KMS-11 (cell line): ENCODE results near the gene EMC1.

Experiments
- H2AFZ ChIP-seq: fragments of 200-600 bp; sonication (generic); 2 replicates; pipeline ENCODE4 v1.6.1; 2016; ENCODE audit warnings: antibody characterized with exemption, mixed run types, low read depth
- H3K27ac ChIP-seq: fragments of 200-600 bp; sonication (generic); 2 replicates; pipeline ENCODE4 v1.6.1; 2016; ENCODE audit warnings: mild to moderate bottlenecking, mixed run types
- H3K27me3 ChIP-seq: fragments of 200-600 bp; sonication (generic); 2 replicates; pipeline ENCODE4 v1.6.1; 2017; ENCODE audit warnings: mild to moderate bottlenecking, low read depth, mixed run types, moderate library complexity; ENCODE audit not compliant: insufficient read depth
- H3K36me3 ChIP-seq: fragments of 200-600 bp; sonication (generic); 2 replicates; pipeline ENCODE4 v1.6.1; 2017; ENCODE audit warnings: mild to moderate bottlenecking, mixed run types; ENCODE audit not compliant: insufficient read depth
- H3K4me1 ChIP-seq: fragments of 200-600 bp; sonication (generic); 2 replicates; pipeline ENCODE4 v1.6.1; 2016; ENCODE audit warnings: mild to moderate bottlenecking, low read depth, mixed run types; ENCODE audit not compliant: poor library complexity, severe bottlenecking
- H3K4me2 ChIP-seq: fragments of 200-600 bp; sonication (generic); 2 replicates; pipeline ENCODE4 v1.7.0; 2016; ENCODE audit warnings: mild to moderate bottlenecking, mixed run types
- H3K4me3 ChIP-seq: fragments of 200-600 bp; sonication (generic); IDR thresholded peaks from 2 replicates; pipeline ENCODE4 v1.6.1; 2017; ENCODE audit warnings: low read depth, low read length, mixed read lengths; ENCODE audit not compliant: insufficient read depth
- H3K79me2 ChIP-seq: fragments of 200-600 bp; sonication (generic); 2 replicates; pipeline ENCODE4 v1.6.1; 2016; ENCODE audit warnings: low read depth, mixed run types; ENCODE audit not compliant: insufficient read depth
- H3K9ac ChIP-seq: fragments of 200-600 bp; sonication (generic); 2 replicates; pipeline ENCODE4 v1.6.1; 2016; ENCODE audit warnings: mild to moderate bottlenecking, mixed run types
- H4K20me1 ChIP-seq: fragments of 200-600 bp; sonication (generic); 2 replicates; pipeline ENCODE4 v1.6.1; 2016; ENCODE audit warnings: mild to moderate bottlenecking, mixed run types; ENCODE audit not compliant: insufficient read depth
- TF ChIP-seq, protein P1 (sequence below): fragments of 200-600 bp; sonication (generic); conservative IDR thresholded peaks from 2 replicates; pipeline ENCODE4 v1.6.1; 2017; ENCODE audit warnings: low read depth, mild to moderate bottlenecking, antibody characterized with exemption, low read length, moderate library complexity, mixed read lengths

Gene EMC1

DNA sequence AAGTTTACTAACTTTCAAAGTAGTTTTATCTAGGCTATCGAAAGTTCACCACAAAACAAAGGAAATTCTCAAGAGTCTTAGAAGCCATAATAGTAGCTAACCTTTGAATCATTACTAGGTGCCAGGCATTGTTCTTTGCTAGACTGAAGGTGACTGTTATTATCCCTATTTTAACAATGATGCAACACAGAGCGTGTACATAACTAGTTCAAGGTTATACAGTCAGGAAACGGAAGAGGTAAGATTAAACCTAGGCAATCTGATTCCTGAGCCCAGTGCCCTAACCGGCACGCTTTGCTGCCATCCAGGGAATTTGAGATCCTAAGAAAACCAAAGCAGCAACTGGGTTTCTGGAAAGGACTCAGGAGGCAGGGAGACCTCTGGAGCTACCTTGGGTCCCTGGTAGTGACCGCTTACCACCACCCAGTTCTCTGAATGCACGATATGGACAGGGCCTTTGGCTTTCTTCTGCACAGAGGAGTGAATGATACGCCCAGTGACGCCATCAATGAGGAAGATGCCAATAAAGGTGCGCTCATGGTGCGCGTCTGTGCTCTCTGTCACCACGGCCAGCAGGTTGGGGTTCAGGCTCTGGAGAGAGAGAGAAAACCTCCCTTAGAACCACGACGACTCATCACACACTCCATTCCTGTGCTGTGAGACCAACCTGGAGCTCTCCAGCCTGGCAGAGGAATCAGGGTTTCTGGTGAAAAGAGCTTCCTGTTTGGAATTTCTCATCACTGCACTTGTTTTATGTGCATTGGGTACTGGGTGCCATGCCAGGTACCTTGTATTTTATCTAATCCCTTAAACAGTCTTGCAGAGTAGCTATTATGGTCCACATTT is 28.1 kb downstream of the EMC1 start:
- no peaks in the 10 kb centered on the region for H3K79me2 ChIP-seq
- TF ChIP-seq, protein P1, sequence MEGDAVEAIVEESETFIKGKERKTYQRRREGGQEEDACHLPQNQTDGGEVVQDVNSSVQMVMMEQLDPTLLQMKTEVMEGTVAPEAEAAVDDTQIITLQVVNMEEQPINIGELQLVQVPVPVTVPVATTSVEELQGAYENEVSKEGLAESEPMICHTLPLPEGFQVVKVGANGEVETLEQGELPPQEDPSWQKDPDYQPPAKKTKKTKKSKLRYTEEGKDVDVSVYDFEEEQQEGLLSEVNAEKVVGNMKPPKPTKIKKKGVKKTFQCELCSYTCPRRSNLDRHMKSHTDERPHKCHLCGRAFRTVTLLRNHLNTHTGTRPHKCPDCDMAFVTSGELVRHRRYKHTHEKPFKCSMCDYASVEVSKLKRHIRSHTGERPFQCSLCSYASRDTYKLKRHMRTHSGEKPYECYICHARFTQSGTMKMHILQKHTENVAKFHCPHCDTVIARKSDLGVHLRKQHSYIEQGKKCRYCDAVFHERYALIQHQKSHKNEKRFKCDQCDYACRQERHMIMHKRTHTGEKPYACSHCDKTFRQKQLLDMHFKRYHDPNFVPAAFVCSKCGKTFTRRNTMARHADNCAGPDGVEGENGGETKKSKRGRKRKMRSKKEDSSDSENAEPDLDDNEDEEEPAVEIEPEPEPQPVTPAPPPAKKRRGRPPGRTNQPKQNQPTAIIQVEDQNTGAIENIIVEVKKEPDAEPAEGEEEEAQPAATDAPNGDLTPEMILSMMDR = no peak
- no peak overlapping the region for H2AFZ ChIP-seq
- H3K9ac ChIP-seq = no peak overlapping the region
- H3K36me3 ChIP-seq = peaks cover 9% of the 10 kb centered on the region; the same call in 1 of the 2 replicates
- H3K4me1 ChIP-seq = peaks cover 5% of the 10 kb centered on the region
- H3K4me3 ChIP-seq = no peak overlapping the region
- H3K27ac ChIP-seq = no peak overlapping the region
- H4K20me1 ChIP-seq = no peaks in the 10 kb centered on the region
- H3K4me2 ChIP-seq = no peak overlapping the region
- H3K27me3 ChIP-seq = no peaks in the 10 kb centered on the region

DNA sequence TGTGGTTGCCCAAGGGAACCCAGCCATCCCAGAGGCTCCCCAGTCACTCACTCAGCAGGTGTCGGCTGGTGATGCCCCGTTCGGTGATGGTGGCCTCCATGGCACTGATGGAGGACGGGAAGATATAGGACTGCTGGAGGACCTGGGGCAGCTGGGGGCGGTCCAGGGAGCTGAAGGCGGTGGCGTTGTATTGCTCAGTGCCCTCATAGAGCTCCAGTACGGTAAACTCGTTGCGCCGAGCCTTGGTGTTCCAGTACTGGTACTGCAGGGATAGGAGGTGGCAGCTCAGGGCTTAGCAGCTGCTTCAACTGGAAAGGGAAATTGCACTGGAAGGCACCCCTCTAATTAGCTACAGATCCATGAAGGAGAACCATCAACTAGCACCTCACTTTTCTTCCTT is 28.8 kb downstream of the EMC1 start:
- no peak overlapping the region for H3K4me3 ChIP-seq
- H3K9ac ChIP-seq = no peak overlapping the region
- no peaks in the 10 kb centered on the region for H3K79me2 ChIP-seq
- H3K4me1 ChIP-seq = peaks cover 5% of the 10 kb centered on the region
- H3K36me3 ChIP-seq = peaks cover 11% of the 10 kb centered on the region; the same call in 1 of the 2 replicates
- H4K20me1 ChIP-seq = no peaks in the 10 kb centered on the region
- TF ChIP-seq, protein P1 = no peak
- H3K4me2 ChIP-seq = no peak overlapping the region
- no peak overlapping the region for H3K27ac ChIP-seq
- no peak overlapping the region for H2AFZ ChIP-seq
- no peaks in the 10 kb centered on the region for H3K27me3 ChIP-seq

DNA sequence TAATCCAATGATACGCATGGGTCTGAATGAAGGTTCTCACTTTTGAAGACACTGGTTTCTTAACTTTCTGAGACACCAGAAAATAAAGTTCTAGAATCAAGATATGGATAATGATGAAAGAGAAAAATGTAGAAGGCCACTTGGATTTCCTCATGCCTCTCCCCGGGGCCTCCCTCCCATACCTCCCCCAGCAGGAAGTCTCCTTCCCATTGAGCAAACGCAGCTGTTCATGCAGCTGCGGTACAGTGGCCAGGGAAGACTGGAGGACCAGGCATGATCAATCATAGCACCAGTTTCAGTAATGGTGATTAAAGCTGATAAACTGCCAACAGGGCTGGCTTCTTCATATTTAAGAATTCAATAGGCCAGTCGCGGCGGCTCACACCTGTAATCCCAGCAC is 30.3 kb downstream of the EMC1 start:
- H3K27ac ChIP-seq = no peak overlapping the region
- H2AFZ ChIP-seq = no peak overlapping the region
- H3K36me3 ChIP-seq = peaks cover 11% of the 10 kb centered on the region; the same call in 1 of the 2 replicates
- H3K4me2 ChIP-seq = no peak overlapping the region
- H3K79me2 ChIP-seq = no peaks in the 10 kb centered on the region
- H3K27me3 ChIP-seq = no peaks in the 10 kb centered on the region
- H3K4me1 ChIP-seq = peaks cover 7% of the 10 kb centered on the region
- TF ChIP-seq, protein P1 = no peak
- no peak overlapping the region for H3K9ac ChIP-seq
- H3K4me3 ChIP-seq = no peak overlapping the region
- no peaks in the 10 kb centered on the region for H4K20me1 ChIP-seq

DNA sequence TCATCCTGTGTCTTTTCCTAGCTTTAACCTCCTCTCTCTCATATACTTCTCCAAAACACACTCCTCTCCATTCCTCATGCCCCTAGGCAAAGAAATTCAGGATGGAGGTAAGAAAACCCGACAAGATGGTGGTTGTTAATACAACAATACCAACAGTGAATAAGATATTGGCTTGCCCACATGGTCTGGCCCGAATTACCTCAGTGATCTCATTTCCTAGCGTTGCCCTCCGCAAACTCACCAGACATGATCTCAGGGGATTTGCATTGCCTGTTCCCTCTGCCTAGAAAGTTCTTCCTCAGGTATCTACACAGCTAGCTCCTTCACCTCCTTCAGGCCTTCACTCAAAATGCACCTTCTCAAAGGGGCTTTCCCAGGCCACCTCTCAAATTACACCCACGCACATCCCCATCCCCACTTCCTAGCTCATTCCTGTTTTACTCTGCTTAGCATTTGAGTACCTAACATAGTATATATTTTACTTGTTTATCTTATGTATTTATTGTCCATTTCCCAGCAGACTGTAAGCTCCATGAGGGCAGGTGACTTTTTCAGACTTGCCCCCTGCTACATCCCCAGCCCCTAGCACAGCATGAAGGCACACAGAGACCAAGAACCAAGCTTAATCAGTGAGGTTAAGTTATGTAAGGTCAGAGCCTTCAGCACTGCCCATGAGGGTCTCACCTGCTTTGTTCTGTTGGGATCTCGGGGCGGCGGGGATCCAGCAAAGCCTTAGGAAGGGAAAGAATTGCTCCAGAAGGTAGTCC is 31.1 kb downstream of the EMC1 start:
- Histone ChIP-seq H3K4me1 (peaks cover 14% of the 10 kb centered on the region), H3K9ac (no peak overlapping the region), H3K4me2 (no peak overlapping the region), H3K4me3 (no peak overlapping the region), H3K36me3 (peaks cover 11% of the 10 kb centered on the region; the same call in 1 of the 2 replicates), H3K79me2 (0 out of 2 replicates have a peak, but pooled peaks cover 2% of the 10 kb centered on the region), H2AFZ (no peak overlapping the region), H3K27me3 (no peaks in the 10 kb centered on the region), H4K20me1 (no peaks in the 10 kb centered on the region), H3K27ac (no peak overlapping the region)
- TF ChIP-seq, protein P1 = no peak
